GM12878 (cell line): ENCODE results near the gene TRAF3IP1. TPM values are rescaled to one million over a fixed set of nuclear protein-coding genes. Genes with fewer than 3 reads are reported as not detected.

Experiments
- ATAC-seq: fragments of 200-7000 bp; cut with Tn5 transposase; 3 replicates; pipeline ENCODE4 v1.9.1; 2020; ENCODE audit warnings: mild to moderate bottlenecking, moderate library complexity
- BruUV-seq: library from RNA; stranded (reverse); fragments of 400-500 nt; replicated peaks from 2 replicates; lab custom pipeline; 2021; lab: Mats Ljungman, UMichigan
- CTCF ChIA-PET: fragments of 300-600 bp; sonication (Branson Sonifier 250); formaldehyde crosslinking; extraction: SDS; loops from one replicate; lab custom pipeline; 2021; ENCODE audit warnings: inconsistent platforms; lab: Yijun Ruan, JAX
- POLR2A ChIA-PET: fragments of 350-600 bp; formaldehyde crosslinking; extraction: SDS; loops from one replicate; lab custom pipeline; 2021; ENCODE audit warnings: inconsistent platforms; lab: Charles Lee
- RAD21 ChIA-PET: fragments of 300-600 bp; sonication (Branson Sonifier 250); formaldehyde crosslinking; loops from one replicate; lab custom pipeline; 2023; ENCODE audit warnings: antibody characterized with exemption; ENCODE audit not compliant: unreplicated experiment; lab: Charles Lee
- SMC1A ChIA-PET: fragments of 300-600 bp; sonication (Branson Sonifier 250); formaldehyde crosslinking; loops from one replicate; lab custom pipeline; 2023; ENCODE audit not compliant: unreplicated experiment, uncharacterized antibody; lab: Charles Lee
- DNase-seq: peaks from one replicate; pipeline ENCODE4 v3.0.0-alpha.2; 2011; ENCODE audit warnings: low read depth, low spot score
- FAIRE-seq: peaks from 3 replicates; lab custom pipeline; 2011; peaks lifted over from hg19 to GRCh38; lab: Jason Lieb, UNC
- H2AFZ ChIP-seq: 2 replicates; pipeline ENCODE4 v1.6.0; 2011; ENCODE audit warnings: low read depth, low read length, control low read depth; ENCODE audit not compliant: control insufficient read depth
- H3K27ac ChIP-seq: 2 replicates; pipeline ENCODE4 v1.5.1; 2011; ENCODE audit warnings: control low read depth; ENCODE audit not compliant: control insufficient read depth, insufficient read depth
- H3K27me3 ChIP-seq, 2 experiments: replicated peaks in 1 of 2; 2 replicates each; pipeline versions ENCODE4 v1.6.0 to v1.6.1; 2011; ENCODE audit warnings: low read length in 1 of 2; ENCODE audit not compliant: control insufficient read depth in 2 of 2, insufficient read depth in 2 of 2
- H3K36me3 ChIP-seq, 2 experiments: 2 replicates each; pipeline ENCODE4 v1.5.1; 2011; ENCODE audit warnings: low read length in 1 of 2; ENCODE audit not compliant: control insufficient read depth in 2 of 2, insufficient read depth in 2 of 2
- H3K4me1 ChIP-seq: 2 replicates; pipeline ENCODE4 v1.6.1; 2011; ENCODE audit warnings: mild to moderate bottlenecking, low read length, moderate library complexity, mixed read lengths; ENCODE audit not compliant: control insufficient read depth, insufficient read depth
- H3K4me2 ChIP-seq: 2 replicates; pipeline ENCODE4 v1.6.0; 2011; ENCODE audit warnings: control low read depth; ENCODE audit not compliant: control insufficient read depth, insufficient read depth
- H3K4me3 ChIP-seq: fragments of 200-600 bp; sonication (generic); 2 replicates; pipeline ENCODE4 v1.5.1; 2016
- H3K79me2 ChIP-seq: 2 replicates; pipeline ENCODE4 v1.6.0; 2011; ENCODE audit warnings: low read length; ENCODE audit not compliant: control insufficient read depth, insufficient read depth
- H3K9ac ChIP-seq: 2 replicates; pipeline ENCODE4 v1.8.0; 2011; ENCODE audit warnings: low read length, control low read depth, mixed read lengths; ENCODE audit not compliant: control insufficient read depth, insufficient read depth
- H3K9me3 ChIP-seq: replicated peaks from 3 replicates; pipeline ENCODE4 v1.5.1; 2011; ENCODE audit warnings: mild to moderate bottlenecking, low read length; ENCODE audit not compliant: control insufficient read depth, insufficient read depth
- H4K20me1 ChIP-seq: 2 replicates; pipeline ENCODE4 v1.6.0; 2011; ENCODE audit not compliant: control insufficient read depth, insufficient read depth
- SREBF2 ChIP-seq: IDR thresholded peaks from 2 replicates; pipeline ENCODE4 v1.6.1; 2012; ENCODE audit warnings: mild to moderate bottlenecking, low read length
- WGBS: methylation state at CpG from one replicate; pipeline ENCODE4 v1.1.6; 2016; ENCODE audit warnings: low lambda C conversion rate; ENCODE audit not compliant: insufficient replicate concordance, insufficient coverage; ENCODE audit errors: missing lambda C conversion rate; 5-methylcytosine and 5-hydroxymethylcytosine counted together
- in situ Hi-C: fragments of 300-500 bp; cut with MboI; formaldehyde crosslinking; loops from 9 replicates; pipeline ENCODE4 v1.14.3; 2018; ENCODE audit warnings: mixed read lengths
- intact Hi-C: fragments of 100-400 bp; cut with micrococcal nuclease; formaldehyde crosslinking; loops from one replicate; pipeline ENCODE4 v1.14.2; 2022; ENCODE audit not compliant: unreplicated experiment
- polyA plus RNA-seq, 11 experiments: library from polyadenylated mRNA; depleted of rRNA in 4 of 11; unstranded in 6 of 11; stranded (reverse) in 5 of 11; fragments of >200 nt; fragmentation: Nextera tagmentation in 4 of 11; fragmentation: Illumina TruSeq in 1 of 11; extraction: Ambion mirVana in 4 of 11; extraction: Trizol in 1 of 11; gene quantifications; 1 replicate in 1 of 11; 2 replicates in 10 of 11; pipeline versions ENCODE4 v1.2.1 to v1.2.3, GENCODE V29; 2011 to 2016; ENCODE audit warnings: inconsistent platforms in 2 of 11, missing spikeins in 2 of 11, low read depth in 1 of 11
- total RNA-seq, 4 experiments: library from RNA; depleted of rRNA in 3 of 4; stranded (reverse); fragments of >200 nt in 3 of 4; fragmentation: Illumina TruSeq in 1 of 4; extraction: Trizol in 1 of 4; gene quantifications; 2 replicates each; pipeline versions ENCODE4 v1.2.1 to v1.2.3, GENCODE V29; 2013 to 2021
- TF ChIP-seq, protein P1 (sequence below), 3 experiments: IDR thresholded peaks in 2 of 3; conservative IDR thresholded peaks in 1 of 3; 2 replicates each; pipeline ENCODE4 v1.5.1; 2011; ENCODE audit warnings: low read depth in 3 of 3, low read length in 3 of 3, mild to moderate bottlenecking in 3 of 3, control low read depth in 2 of 3, moderate library complexity in 2 of 3, inconsistent platforms in 1 of 3, mixed read lengths in 1 of 3; ENCODE audit not compliant: control insufficient read depth in 2 of 3, insufficient read depth in 1 of 3; ENCODE audit errors: extremely low read depth in 1 of 3

Gene TRAF3IP1
- total and polyA plus RNA-seq, 10 of the 15 experiments (the other 5 are each of a cell fraction or from before 2014, with no cell fraction given), result 1.6 to 7.5 (median 3.6) TPM

DNA sequence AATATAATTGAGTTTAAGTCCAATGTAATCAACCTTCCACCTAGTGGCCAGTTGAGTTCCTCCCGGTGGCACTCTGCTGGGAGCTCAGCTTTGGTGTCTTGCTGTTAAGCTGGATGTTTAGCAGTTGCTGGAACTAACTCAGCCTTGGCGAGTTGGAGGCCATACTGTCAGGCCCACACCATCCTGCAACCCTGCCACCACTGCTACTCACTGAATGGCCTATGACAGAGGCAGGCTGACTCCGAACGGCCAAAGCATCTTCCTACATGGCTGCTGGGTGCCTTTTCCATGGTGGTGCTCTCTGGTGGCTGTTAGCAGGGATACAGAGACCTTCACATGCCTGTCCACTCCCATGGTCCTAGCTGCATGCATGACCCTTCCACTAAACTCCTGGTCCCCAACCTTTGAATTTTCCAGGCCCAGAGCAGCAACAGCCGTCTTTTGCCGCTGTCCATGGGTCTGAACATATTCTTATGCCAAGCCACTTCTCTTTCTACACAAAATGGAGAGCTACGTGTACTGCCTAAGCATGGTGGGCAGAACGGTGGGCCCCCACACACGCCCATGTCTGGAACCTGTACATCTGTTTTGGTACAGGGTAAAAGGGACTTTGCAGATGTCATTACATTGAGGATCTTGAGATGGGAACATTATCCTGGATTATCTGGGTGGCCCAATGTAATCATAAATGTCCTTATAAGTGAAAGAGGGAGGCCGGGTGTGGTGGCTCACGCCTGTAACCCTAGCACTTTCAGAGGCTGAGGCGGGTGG lies 15.0 kb upstream of the TRAF3IP1 start:
- H3K4me2 ChIP-seq, result no peak overlapping the region
- ChIA-PET POLR2A (no interaction called here), SMC1A (interaction anchor here (1.4 kb wide), 1 partner anchor 42 kb away, joined by 3 read pairs; no protein-coding TSS in a partner anchor), RAD21 (interaction anchor here (1.4 kb wide), 1 partner anchor 42 kb away, joined by 3 read pairs; no protein-coding TSS in a partner anchor), CTCF (interaction anchor here (1.1 to 2.0 kb wide), 2 partner anchors 16 to 42 kb away, joined by 4 to 5 read pairs; no protein-coding TSS in a partner anchor)
- WGBS, result 61% methylated on average over 12 of the region's 12 CpGs
- FAIRE-seq, result no peak
- H3K36me3 ChIP-seq, result no peaks in the 10 kb centered on the region
- no peak overlapping the region for H2AFZ ChIP-seq
- no TSS peak for BruUV-seq
- no peaks in the 10 kb centered on the region; a peak in 1 of 4 replicates for H3K27me3 ChIP-seq
- TF ChIP-seq, protein P1, sequence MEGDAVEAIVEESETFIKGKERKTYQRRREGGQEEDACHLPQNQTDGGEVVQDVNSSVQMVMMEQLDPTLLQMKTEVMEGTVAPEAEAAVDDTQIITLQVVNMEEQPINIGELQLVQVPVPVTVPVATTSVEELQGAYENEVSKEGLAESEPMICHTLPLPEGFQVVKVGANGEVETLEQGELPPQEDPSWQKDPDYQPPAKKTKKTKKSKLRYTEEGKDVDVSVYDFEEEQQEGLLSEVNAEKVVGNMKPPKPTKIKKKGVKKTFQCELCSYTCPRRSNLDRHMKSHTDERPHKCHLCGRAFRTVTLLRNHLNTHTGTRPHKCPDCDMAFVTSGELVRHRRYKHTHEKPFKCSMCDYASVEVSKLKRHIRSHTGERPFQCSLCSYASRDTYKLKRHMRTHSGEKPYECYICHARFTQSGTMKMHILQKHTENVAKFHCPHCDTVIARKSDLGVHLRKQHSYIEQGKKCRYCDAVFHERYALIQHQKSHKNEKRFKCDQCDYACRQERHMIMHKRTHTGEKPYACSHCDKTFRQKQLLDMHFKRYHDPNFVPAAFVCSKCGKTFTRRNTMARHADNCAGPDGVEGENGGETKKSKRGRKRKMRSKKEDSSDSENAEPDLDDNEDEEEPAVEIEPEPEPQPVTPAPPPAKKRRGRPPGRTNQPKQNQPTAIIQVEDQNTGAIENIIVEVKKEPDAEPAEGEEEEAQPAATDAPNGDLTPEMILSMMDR (IDR thresholded peaks at IDR 0.05 in 2 of 3, conservative IDR thresholded peaks at IDR 0.05 in 1 of 3; ENCODE audit: control insufficient read depth in 2 of 3, extremely low read depth in 1 of 3, insufficient read depth in 1 of 3, low read depth in 3 of 3, low read length in 3 of 3), result peak; percentile 12 to 42 (median 31); a peak in 3 of 6 replicates
- no peak for TF ChIP-seq SREBF2
- no peak for DNase-seq
- no peaks in the 10 kb centered on the region for H3K79me2 ChIP-seq
- peak; percentile 62 for ATAC-seq
- H3K9ac ChIP-seq, result no peak overlapping the region
- H3K4me3 ChIP-seq, result no peak overlapping the region
- H3K27ac ChIP-seq, result no peak overlapping the region
- H3K9me3 ChIP-seq, result no peaks in the 10 kb centered on the region
- intact Hi-C loops (no loop called here), in situ Hi-C loops (no loop called here)
- no peaks in the 10 kb centered on the region for H4K20me1 ChIP-seq
- peaks cover 4% of the 10 kb centered on the region for H3K4me1 ChIP-seq
